KMS-11 (cell line): Measurements from ENCODE around the gene NPTXR.
"Not testable (repeated sequence)": the region's sequence is repeated elsewhere in the genome, so short reads cannot be mapped to it uniquely, and the experiment has no call there.

Source experiments
- H2AFZ ChIP-seq: fragments of 200-600 bp; sonication (generic); 2 replicates; pipeline ENCODE4 v1.6.1; 2016; ENCODE audit warnings: antibody characterized with exemption, mixed run types, low read depth
- H3K27ac ChIP-seq: fragments of 200-600 bp; sonication (generic); 2 replicates; pipeline ENCODE4 v1.6.1; 2016; ENCODE audit warnings: mild to moderate bottlenecking, mixed run types
- H3K27me3 ChIP-seq: fragments of 200-600 bp; sonication (generic); 2 replicates; pipeline ENCODE4 v1.6.1; 2017; ENCODE audit warnings: mild to moderate bottlenecking, low read depth, mixed run types, moderate library complexity; ENCODE audit not compliant: insufficient read depth
- H3K36me3 ChIP-seq: fragments of 200-600 bp; sonication (generic); 2 replicates; pipeline ENCODE4 v1.6.1; 2017; ENCODE audit warnings: mild to moderate bottlenecking, mixed run types; ENCODE audit not compliant: insufficient read depth
- H3K4me1 ChIP-seq: fragments of 200-600 bp; sonication (generic); 2 replicates; pipeline ENCODE4 v1.6.1; 2016; ENCODE audit warnings: mild to moderate bottlenecking, low read depth, mixed run types; ENCODE audit not compliant: poor library complexity, severe bottlenecking
- H3K4me2 ChIP-seq: fragments of 200-600 bp; sonication (generic); 2 replicates; pipeline ENCODE4 v1.7.0; 2016; ENCODE audit warnings: mild to moderate bottlenecking, mixed run types
- H3K4me3 ChIP-seq: fragments of 200-600 bp; sonication (generic); IDR thresholded peaks from 2 replicates; pipeline ENCODE4 v1.6.1; 2017; ENCODE audit warnings: low read depth, low read length, mixed read lengths; ENCODE audit not compliant: insufficient read depth
- H3K79me2 ChIP-seq: fragments of 200-600 bp; sonication (generic); 2 replicates; pipeline ENCODE4 v1.6.1; 2016; ENCODE audit warnings: low read depth, mixed run types; ENCODE audit not compliant: insufficient read depth
- H3K9ac ChIP-seq: fragments of 200-600 bp; sonication (generic); 2 replicates; pipeline ENCODE4 v1.6.1; 2016; ENCODE audit warnings: mild to moderate bottlenecking, mixed run types
- H4K20me1 ChIP-seq: fragments of 200-600 bp; sonication (generic); 2 replicates; pipeline ENCODE4 v1.6.1; 2016; ENCODE audit warnings: mild to moderate bottlenecking, mixed run types; ENCODE audit not compliant: insufficient read depth
- CTCF ChIP-seq: fragments of 200-600 bp; sonication (generic); conservative IDR thresholded peaks from 2 replicates; pipeline ENCODE4 v1.6.1; 2017; ENCODE audit warnings: low read depth, mild to moderate bottlenecking, antibody characterized with exemption, low read length, moderate library complexity, mixed read lengths

Gene NPTXR

GRCh38 chr22:38858492-38858891 is 14.7 kb upstream of the NPTXR start:
- Histone ChIP-seq H3K27me3 (peaks cover 26% of the 10 kb centered on the region; the same call in 1 of the 2 replicates), H3K4me1 (no peaks in the 10 kb centered on the region), H3K4me3 (no peak overlapping the region), H2AFZ (no peak overlapping the region), H3K36me3 (no peaks in the 10 kb centered on the region), H4K20me1 (no peaks in the 10 kb centered on the region), H3K27ac (no peak overlapping the region), H3K79me2 (no peaks in the 10 kb centered on the region), H3K9ac (no peak overlapping the region), H3K4me2 (no peak overlapping the region)
- no peak for TF ChIP-seq CTCF

GRCh38 chr22:38854476-38854875 is 10.6 kb upstream of the NPTXR start:
- H3K27me3 ChIP-seq: peaks cover 65% of the 10 kb centered on the region; the same call in 1 of the 2 replicates
- H4K20me1 ChIP-seq, H2AFZ ChIP-seq, H3K4me1 ChIP-seq, H3K4me2 ChIP-seq, H3K27ac ChIP-seq, H3K79me2 ChIP-seq, H3K36me3 ChIP-seq, H3K4me3 ChIP-seq, H3K9ac ChIP-seq: not testable (repeated sequence)

- H3K36me3 ChIP-seq, H3K9ac ChIP-seq, H3K4me2 ChIP-seq, H3K27ac ChIP-seq, H3K4me3 ChIP-seq, H3K79me2 ChIP-seq, H4K20me1 ChIP-seq, H2AFZ ChIP-seq, H3K4me1 ChIP-seq: not testable (repeated sequence)
- H3K27me3 ChIP-seq: peaks cover 71% of the 10 kb centered on the region; the same call in 1 of the 2 replicates
Measured at GRCh38 chr22:38853883-38854282, 10.1 kb upstream of the NPTXR start.

GRCh38 chr22:38853196-38853651 is 9.4 kb upstream of the NPTXR start:
- no peak for TF ChIP-seq CTCF
- H3K4me3 ChIP-seq: no peak overlapping the region
- H3K9ac ChIP-seq: no peak overlapping the region
- H3K4me2 ChIP-seq: no peak overlapping the region
- H3K27ac ChIP-seq: no peak overlapping the region
- no peak overlapping the region for H2AFZ ChIP-seq
- H3K27me3 ChIP-seq: peaks cover 78% of the 10 kb centered on the region; the same call in 1 of the 2 replicates
- no peaks in the 10 kb centered on the region for H4K20me1 ChIP-seq
- H3K36me3 ChIP-seq: no peaks in the 10 kb centered on the region
- no peaks in the 10 kb centered on the region for H3K4me1 ChIP-seq
- H3K79me2 ChIP-seq: no peaks in the 10 kb centered on the region

- H3K27me3 ChIP-seq: peaks cover 83% of the 10 kb centered on the region; the same call in 1 of the 2 replicates
- H3K4me2 ChIP-seq: no peak overlapping the region
- H3K27ac ChIP-seq: no peak overlapping the region
- no peak for TF ChIP-seq CTCF
- H2AFZ ChIP-seq: no peak overlapping the region
- H3K4me3 ChIP-seq: no peak overlapping the region
- no peaks in the 10 kb centered on the region for H4K20me1 ChIP-seq
- no peak overlapping the region for H3K9ac ChIP-seq
- no peaks in the 10 kb centered on the region for H3K4me1 ChIP-seq
- no peaks in the 10 kb centered on the region for H3K36me3 ChIP-seq
- no peaks in the 10 kb centered on the region for H3K79me2 ChIP-seq
Measured at GRCh38 chr22:38852522-38852921, 8.7 kb upstream of the NPTXR start.
